C4-2B (cell line): ENCODE measurements around the gene BLOC1S5.

Experiments used
- ZFX ChIP-seq: fragments of 450-650 bp; IDR thresholded peaks from 2 replicates; pipeline ENCODE4 v1.6.1; 2017
- TF ChIP-seq, protein P1 (sequence below): fragments of 450-650 bp; conservative IDR thresholded peaks from 2 replicates; pipeline ENCODE4 v1.5.1; 2017; ENCODE audit warnings: mild to moderate bottlenecking

DNA sequence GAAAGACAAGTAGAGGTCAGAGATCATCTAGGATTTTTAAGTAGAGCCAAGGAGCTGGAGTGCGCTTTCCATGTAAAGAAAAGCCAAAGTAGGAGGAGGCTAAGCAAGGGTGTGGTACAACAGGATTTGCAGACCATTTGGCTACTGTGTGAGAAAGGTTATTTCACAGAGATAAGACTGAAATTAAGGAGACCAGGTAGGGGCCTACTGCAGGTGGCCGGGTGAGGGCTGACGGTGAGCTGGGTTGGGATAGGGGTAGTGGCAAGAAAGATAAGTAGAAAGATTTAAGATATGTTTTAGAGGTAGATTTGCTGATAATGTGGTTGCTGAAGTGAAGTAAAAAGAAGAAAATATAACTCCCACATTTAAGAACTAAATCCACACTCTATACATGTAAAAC is 3.8 kb downstream of the BLOC1S5 start:
- TF ChIP-seq ZFX, result no peak
- TF ChIP-seq, protein P1, sequence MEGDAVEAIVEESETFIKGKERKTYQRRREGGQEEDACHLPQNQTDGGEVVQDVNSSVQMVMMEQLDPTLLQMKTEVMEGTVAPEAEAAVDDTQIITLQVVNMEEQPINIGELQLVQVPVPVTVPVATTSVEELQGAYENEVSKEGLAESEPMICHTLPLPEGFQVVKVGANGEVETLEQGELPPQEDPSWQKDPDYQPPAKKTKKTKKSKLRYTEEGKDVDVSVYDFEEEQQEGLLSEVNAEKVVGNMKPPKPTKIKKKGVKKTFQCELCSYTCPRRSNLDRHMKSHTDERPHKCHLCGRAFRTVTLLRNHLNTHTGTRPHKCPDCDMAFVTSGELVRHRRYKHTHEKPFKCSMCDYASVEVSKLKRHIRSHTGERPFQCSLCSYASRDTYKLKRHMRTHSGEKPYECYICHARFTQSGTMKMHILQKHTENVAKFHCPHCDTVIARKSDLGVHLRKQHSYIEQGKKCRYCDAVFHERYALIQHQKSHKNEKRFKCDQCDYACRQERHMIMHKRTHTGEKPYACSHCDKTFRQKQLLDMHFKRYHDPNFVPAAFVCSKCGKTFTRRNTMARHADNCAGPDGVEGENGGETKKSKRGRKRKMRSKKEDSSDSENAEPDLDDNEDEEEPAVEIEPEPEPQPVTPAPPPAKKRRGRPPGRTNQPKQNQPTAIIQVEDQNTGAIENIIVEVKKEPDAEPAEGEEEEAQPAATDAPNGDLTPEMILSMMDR, result no peak
